CD4-positive, alpha-beta T cell treated with Interleukin-17A for 4 hours (primary cell): ENCODE data around the gene RAPGEFL1.
"Not testable (repeated sequence)": the region's sequence is repeated elsewhere in the genome, so short reads cannot be mapped to it uniquely, and the experiment has no call there.

Source experiments
- DNase-seq: peaks from one replicate; pipeline ENCODE4 v3.0.0-alpha.2; 2020; ENCODE audit warnings: mixed read lengths

RAPGEFL1 gene, protein sequence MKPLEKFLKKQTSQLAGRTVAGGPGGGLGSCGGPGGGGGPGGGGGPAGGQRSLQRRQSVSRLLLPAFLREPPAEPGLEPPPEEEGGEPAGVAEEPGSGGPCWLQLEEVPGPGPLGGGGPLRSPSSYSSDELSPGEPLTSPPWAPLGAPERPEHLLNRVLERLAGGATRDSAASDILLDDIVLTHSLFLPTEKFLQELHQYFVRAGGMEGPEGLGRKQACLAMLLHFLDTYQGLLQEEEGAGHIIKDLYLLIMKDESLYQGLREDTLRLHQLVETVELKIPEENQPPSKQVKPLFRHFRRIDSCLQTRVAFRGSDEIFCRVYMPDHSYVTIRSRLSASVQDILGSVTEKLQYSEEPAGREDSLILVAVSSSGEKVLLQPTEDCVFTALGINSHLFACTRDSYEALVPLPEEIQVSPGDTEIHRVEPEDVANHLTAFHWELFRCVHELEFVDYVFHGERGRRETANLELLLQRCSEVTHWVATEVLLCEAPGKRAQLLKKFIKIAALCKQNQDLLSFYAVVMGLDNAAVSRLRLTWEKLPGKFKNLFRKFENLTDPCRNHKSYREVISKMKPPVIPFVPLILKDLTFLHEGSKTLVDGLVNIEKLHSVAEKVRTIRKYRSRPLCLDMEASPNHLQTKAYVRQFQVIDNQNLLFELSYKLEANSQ

DNA sequence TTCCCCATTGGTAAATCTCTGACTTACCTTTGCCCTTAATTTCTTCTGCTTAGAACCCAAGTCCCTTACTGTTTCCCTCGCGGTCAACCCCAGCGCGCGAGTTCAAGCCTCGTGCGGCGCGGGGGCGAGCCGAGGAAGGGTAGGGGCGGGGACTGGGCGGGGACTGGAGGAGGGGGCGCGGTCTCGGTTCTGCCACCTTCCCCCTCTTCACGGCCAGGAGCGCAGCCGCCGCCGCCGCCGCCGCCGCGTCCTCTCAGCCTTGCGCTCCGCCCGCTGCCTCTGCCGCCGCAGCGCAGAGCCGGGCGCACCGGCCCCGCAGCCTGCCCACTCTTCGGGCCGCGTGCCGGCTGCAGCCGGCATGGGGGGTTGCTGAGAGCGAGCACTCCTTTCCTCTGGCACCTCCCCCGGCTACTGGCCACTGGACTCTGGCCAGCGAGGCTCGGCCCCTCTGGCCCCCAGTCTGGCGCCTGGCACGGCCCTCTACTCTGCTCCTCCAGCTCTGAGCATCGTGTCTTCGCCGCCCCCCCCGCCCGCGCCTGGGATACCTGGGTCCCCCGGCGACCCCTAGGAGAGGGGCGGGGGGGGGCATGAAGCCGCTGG is at the start of gene RAPGEFL1:
Gene RAPGEFL1, plus strand, starts transcription at position 196 of the 600 bp plus-strand sequence. Its CDS starts 392 bp downstream, at position 588.
- DNase-seq: peak; percentile 95

DNA sequence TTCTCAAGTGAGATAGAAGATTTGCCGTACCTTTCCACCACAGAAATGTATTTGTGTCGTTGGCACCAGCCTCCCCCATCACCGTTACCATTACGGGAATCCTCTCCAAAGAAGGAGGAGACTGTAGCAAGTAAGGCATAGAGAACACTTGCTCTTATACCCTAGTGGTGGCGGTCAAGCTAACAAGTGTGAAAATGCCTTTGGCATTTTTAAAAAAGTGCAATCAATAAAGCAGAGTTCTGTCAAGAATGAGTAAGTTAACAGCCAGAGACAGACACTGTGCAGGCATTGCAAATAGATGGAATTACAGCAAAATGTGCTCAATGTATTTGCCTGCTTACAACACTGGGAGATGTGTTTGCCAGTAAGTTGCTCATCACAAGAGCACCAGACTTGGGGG is 47.8 kb upstream of the RAPGEFL1 start:
- DNase-seq: no peak

DNA sequence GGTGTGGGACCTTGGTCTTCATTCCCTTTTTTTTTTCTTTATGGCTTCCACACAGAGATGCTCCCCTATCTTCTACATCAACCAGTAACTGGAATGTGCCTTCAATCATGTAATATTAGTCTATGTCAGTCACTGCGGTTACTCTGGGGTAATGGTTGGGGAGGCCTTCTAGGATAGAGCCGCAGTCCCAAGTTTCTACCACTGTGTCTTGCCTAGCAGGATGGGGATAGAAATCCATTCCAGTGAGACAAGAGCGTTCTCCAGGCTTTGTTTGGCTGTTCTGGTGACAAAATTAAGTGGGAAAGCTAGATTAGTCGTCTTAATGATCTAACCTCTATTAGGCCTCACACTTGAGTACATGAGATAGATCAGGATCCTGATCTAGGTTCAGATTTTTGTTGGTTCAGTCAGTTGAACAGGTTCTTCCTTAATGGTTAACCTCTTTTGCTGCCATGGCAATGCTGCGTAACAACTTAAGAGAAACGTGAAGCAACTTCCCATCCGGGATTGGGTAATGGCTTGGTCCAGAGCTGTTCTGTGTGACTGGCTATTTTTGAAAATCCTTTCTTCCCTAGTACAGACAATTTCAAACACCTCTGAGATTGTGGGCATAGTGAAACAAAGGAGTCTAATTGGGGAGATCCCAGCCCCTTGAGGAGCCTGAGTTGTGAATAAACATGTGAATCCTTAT is 46.8 kb upstream of the RAPGEFL1 start:
- no peak for DNase-seq

DNA sequence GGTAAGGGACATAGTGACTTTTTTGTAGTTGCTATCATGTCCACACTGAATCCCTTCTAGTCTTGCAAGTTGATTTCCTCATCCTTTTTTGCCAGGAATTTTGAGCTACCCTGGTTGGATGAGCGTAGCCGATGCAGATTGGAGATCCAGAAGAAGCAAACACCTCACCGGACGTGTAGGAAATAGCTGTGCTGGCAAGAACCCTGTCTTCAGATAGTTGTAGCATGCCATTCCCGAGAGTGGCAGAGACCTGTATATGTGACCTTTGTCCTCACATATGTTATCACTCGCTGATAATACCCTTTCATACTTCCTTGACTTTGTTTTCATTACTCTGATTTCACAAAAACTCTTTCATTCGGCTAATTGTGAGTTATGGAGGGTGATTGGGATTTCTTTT is 43.1 kb upstream of the RAPGEFL1 start:
- DNase-seq: no peak

DNA sequence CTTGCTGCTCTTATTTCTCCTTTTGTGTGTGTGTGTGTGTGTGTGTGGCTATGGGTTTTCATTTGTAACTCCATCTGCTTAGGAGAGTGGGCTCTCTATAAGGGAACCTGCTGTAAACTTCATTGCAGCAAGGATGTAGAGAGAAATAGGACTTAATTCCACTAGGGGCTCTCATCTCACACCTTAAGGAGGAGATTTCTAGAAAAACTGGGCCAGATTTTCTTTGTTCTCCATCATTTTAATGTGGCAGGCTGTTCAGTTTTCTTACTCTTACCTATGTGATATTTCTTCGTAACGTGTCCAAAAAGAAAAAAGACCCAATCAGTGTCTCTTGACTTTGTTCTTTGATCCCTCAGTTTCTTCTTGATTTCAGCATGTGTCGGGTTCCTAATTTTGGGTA is 41.5 kb upstream of the RAPGEFL1 start:
- no peak for DNase-seq

DNA sequence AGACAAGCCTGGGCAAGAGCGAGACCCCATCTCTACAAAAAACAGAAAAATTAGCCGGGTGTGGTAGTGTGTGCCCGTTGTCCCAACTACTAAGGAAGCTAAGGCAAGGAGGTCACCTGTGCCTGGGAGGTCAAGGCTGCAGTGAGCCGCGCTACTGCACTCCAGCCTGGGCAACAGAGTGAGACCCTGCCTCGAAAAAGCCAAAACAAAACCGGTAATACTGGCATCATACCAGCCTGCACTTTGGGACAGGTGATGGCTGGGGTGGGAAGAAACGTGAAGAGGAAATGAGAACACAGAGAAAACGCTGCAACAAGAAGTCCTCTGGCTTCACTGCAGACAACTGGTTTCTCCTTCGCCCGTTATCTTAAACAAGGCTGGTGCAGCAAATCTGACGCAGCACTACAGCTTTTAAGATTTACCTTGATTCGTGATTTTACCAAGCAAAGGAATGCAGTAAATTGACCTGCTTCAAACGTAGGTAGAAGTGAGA is 37.7 kb upstream of the RAPGEFL1 start:
- DNase-seq: no peak

DNA sequence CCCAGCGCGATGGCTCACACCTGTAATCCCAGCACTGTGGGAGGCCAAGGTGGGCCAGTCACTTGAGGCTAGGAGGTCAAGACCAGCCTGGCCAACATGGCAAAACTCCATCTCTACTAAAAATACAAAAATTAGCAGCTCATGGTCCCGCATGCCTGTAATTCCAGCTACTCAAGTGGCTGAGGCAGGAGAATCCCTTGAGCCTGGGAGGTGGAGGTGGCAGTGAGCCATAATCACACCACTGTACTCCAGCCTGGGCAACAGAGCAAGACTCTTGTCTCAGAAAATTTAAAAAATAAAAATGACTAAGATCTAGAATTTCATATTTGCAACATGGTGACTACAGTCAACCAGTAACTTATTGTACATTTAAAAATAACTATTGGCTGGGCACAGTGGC is 34.1 kb upstream of the RAPGEFL1 start:
- DNase-seq: not testable (repeated sequence)

DNA sequence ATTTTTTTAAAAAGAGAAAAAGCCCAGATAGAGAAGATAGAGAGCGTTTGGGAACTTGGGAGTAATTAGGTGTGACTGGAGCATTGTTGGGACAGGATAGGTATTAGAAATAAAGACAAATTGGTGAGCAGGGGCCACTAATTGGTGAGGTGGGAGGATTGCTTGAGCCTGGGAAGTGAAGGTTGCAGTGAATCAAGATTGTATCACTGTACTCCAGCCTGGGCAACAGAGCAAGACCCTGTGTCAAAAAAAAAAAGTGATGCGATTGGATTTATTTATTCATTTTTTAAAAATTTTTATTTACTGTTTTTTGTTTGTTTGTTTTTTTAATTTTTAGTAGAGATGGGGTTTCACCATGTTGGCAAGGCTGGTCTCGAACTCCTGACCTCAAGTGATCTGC is 31.8 kb upstream of the RAPGEFL1 start:
- DNase-seq: no peak

DNA sequence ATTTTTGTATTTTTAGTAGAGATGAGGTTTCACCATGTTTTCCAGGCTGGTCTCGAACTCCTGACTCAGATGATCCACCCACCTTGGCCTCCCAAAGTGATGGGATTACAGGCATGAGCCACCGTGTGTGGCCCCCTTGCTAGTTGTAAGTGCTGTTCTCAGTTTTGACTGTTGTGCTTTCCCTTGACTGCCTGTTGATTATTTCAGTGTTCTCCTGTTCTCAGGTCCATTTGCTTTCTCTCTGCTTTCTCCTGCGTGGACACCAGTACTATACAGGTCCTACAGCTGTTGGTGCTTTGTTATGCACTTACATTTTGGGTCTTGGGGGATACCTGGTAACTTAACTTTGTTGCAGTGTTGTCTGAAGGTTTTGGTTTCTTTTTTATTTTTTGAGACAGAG is 28.7 kb upstream of the RAPGEFL1 start:
- DNase-seq: no peak

DNA sequence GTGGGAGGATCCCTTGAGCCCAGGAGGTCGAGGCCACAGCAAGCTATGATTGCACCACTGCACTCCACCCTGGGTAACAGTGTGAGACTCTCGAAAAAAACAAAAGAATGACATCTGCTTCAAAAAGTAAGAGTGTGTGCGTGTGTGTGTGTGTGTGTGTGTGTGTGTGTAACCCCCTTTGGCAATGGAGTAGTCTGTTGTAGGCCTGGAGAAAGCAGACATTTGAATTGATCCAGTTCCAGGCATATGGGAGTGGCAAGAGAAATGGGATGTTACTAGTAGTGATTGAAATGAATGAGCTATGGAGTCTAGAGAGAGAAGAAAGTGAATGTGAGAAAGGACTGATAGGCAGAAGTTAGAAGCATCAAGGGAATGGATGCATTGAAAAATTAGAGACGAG is 27.0 kb upstream of the RAPGEFL1 start:
- no peak for DNase-seq

DNA sequence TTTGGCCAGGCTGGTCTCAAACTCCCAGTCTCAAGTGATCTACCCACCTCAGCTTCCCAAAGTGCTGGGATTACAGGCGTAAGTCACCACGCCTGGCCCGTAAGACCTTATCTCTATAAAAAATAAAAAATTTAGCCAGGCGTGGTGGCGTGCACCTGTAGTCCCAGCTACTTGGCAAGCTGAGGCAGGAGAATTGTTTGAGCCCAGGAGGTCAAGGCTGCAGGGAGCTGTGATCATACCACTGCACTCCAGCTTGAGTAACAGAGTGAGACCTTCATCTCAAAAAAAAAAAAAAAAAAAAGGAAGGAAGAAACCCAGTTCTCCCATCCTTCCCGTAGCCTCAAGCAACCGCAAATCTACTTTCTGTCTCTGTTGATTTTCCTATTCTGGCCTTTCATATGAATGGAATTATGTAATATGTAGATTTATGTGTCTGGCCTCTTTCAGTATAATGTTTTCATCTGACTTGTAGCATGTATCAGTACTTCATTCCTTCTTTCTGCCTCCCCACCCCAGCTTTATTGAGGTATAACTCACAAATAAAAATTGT is 25.8 kb upstream of the RAPGEFL1 start:
- DNase-seq: no peak

DNA sequence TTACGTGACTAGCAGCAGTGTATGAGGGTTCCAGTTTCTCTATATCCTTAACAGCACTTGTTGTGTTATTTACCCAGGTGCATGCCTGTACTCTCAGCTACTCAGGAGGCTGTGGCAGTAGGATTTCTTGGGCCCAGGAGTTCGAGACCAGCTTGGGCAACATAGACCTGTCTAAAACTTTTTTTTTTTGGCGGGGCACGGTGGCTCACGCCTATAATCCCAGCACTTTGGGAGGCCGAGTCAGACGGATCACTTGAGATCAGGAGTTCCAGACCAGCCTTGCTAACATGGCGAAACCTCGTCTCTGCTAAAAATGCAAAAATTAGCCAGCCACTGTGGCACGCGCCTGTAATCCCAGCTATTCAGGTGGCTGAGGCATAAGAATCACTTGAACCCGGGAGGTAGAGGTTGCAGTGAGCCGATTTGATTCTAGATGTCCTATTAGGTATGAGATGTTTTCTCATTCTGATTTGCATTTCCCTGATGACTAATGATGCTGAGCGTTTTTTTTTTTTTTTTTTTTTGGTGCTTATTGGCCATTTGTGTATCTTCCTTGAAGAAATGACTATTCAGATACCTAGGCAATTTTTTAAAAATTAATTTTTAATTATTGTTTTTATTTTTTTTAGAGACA is 23.6 kb upstream of the RAPGEFL1 start:
- no peak for DNase-seq

DNA sequence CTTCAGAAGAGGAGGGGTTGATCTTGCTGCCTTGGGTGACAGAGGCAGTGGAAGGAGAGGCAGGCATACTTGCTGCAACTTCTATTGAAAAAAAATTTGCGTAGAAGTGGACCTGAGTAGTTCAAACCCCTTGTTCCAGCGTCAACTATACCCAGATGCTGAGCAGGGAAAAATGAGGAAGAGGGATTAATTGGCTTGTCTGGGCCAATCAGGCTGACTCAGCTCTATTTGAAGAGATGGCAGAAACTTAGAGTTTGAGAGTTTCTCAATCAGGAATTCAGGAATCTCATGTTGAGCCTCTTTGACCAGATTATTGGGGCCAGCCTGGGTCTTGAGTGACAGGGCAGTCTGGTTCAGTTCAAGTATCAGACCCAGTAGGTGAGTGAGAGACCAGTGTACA is 19.3 kb upstream of the RAPGEFL1 start:
- no peak for DNase-seq

DNA sequence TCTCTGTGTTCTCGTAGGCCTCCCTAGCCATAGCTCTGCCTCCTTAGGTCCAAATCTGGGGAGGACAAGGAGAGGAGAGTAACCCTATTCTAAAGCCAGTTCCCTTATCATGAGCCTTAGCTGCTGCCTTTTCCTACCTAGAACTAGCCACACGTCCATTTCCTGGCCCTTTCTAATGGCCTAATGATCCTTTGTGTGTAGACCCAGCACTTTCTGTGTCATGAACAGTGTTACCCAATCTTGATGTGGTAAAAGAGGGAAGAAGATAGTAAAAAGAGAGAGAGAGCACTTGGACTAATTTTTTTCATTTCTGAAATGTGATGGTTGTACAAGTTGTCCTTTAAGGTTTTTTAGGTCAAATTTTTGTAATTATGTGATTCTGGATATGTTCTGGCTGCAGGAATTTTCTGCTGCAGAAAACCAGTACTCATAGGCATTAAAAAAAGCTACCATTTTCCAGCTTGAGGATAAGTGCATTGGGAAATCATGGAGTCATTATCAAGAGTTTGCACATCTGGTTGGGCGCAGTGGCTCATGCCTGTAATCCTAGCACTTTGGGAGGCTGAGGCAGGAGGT is 18.7 kb upstream of the RAPGEFL1 start:
- no peak for DNase-seq

DNA sequence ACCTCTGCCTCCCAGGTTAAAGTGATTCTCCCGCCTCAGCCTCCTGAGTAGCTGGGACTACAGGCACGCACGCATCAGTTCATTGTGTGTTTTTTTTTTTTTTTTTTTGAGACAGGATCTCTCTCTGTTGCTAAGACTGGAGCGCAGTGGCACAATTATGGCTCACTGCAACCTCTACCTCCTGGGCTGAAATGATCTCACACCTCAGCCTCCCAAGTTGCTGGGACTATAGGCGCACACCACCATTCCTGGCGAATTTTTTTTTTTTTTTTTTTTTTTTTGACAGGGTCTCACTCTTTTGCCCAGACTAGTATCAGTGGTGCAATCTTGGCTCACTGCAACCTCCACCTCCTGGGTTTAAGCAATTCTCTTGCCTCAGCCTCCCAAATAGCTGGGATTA is 17.8 kb upstream of the RAPGEFL1 start:
- DNase-seq: no peak

DNA sequence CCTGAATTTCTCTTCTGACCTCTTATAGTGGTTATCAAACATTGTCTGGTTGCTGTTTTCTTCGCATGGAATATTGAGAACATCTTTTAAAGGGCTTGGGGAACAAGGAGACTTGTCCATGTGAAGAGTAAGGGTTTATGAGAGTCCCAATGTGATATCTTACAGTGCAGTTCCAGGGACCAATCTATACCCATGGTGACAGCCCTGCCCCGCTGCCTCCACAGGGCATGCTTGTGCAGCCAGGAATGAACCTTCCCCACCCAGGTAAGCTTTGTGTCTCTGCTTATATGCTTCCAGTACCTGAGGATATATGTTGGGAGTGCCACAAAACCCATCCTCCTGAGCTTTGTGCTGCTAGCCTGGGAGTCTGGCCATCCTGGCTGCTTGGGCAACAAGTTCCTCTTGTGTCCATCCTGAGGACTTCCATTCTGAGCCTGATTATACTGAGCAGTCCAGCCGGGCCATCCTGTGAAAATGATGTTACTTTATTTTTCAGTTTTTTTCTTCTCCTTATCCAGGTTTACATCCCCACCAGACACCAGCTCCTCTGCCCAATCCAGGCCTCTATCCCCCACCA is 9.5 kb upstream of the RAPGEFL1 start:
- no peak for DNase-seq

DNA sequence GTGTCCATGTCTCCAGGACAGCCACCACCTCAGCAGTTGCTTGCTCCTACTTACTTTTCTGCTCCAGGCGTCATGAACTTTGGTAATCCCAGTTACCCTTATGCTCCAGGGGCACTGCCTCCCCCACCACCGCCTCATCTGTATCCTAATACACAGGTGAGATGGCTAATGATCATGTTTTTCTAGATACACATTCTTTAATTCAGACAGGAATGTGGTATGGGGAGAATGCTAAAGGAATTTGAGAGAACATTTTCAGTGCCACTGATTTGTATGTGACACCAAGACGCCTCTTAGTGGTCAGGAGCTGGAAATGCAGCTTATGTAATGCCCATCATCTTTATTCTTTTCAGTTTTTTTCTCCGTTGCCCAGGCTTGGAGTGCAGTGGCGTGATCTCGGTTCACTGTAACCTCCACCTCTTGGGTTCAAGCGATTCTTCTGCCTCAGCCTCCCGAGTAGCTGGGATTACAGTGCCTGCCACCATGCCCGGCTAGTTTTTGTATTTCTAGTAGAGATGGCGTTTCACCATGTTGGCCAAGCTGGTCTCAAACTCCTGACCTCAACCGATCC is 8.9 kb upstream of the RAPGEFL1 start:
- DNase-seq: peak; percentile 50

DNA sequence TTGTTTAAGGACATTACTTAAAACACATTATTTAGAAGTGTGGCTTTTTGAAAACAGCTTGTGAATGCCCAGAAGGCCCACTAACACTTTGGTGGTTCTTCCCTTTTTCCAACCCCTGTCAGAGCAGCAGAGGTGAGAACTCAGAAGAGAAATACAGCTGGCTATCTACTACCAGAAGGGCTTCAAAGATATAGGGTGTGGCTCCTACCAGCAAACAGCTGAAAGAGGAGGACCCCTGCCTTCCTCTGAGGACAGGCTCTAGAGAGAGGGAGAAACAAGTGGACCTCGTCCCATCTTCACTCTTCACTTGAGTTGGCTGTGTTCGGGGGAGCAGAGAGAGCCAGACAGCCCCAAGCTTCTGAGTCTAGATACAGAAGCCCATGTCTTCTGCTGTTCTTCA is 6.9 kb upstream of the RAPGEFL1 start:
- no peak for DNase-seq

DNA sequence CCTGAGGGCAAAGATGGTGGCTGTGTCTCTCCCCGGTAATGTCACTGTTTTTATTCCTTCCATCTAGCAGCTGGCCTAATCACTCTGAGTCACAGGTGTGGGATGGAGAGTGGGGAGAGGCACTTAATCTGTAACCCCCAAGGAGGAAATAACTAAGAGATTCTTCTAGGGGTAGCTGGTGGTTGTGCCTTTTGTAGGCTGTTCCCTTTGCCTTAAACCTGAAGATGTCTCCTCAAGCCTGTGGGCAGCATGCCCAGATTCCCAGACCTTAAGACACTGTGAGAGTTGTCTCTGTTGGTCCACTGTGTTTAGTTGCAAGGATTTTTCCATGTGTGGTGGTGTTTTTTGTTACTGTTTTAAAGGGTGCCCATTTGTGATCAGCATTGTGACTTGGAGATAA is 5.5 kb upstream of the RAPGEFL1 start:
- DNase-seq: no peak

DNA sequence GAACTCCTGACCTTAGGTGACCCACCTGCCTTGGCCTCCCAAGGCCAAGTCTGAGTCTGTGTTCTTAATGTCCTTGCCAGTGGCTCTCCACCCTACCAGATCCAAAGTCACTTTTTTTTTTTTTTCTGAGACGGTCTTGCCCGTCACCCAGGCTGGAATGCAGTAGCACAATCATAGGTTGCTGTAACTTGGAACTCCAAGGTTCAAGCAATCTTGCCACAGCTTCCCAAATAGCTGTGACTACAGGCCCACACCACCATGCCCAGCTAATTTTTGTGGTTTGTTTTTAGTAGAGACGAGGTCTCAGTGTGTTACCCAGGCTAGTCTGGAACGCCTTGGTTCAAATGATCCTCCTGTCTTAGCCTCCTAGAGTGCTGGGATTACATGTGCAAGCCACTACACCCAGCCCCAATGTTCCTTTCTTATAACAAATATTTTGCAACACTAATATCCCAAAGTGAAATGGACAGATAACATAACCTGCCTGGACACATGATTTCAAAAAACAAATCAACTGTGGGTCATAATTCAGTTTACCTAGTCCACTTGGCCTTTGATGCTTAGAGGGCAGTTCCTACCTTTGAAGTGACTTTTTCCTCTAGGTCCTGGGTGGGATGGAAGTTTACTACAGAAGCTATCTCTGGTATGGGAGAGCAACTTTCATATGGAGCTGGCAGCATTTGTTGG is 4.0 kb upstream of the RAPGEFL1 start:
- no peak for DNase-seq

DNA sequence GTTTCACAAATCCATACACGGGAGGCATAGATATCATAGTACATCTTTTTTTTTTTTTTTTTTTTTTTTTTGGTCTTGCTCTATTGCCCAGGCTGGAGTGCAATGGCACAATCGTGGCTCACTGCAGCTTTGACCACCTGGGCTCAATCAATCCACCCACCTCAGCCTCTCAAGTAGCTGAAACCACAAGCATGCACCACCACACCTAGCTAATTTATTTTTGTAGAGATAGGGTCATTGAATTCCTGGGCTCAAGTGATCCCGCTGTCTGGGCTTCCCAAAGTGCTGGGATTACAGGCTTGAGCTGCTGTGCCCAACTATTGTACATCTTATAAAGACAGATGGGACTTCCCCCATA is 3.5 kb upstream of the RAPGEFL1 start:
- no peak for DNase-seq
